Amygdala (tissue), 56 donors: ENCODE data around the gene CAPN9.

ENCODE experiments used
- DNase-seq, 56 donors: peaks; one replicate each; lab custom pipeline; 2025; lab: John Stamatoyannopoulos, UW

The CAPN9 gene

DNA sequence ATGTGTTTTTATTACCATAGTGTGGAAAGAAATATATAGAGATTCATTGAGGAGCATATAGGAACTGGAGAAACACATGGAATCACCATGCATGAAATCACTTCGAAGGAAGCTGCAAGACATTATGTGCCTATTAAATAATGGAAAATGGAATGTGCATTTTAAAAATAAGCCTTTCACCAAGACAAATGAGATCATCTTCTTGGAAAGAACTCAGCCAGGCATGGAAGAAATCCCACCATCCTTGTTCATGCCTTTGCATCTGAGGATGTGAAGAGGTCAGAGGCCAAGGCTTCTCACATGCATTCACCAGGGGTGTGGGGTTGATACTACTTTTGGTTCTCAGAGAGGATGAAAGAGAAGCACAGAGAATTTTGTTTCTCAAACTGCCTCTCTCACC is 71.2 kb downstream of the CAPN9 start:
- DNase-seq: no peak

- no peak for DNase-seq
Observed at GRCh38 chr1:230818901-230819300, 71.7 kb downstream of the CAPN9 start.

DNA sequence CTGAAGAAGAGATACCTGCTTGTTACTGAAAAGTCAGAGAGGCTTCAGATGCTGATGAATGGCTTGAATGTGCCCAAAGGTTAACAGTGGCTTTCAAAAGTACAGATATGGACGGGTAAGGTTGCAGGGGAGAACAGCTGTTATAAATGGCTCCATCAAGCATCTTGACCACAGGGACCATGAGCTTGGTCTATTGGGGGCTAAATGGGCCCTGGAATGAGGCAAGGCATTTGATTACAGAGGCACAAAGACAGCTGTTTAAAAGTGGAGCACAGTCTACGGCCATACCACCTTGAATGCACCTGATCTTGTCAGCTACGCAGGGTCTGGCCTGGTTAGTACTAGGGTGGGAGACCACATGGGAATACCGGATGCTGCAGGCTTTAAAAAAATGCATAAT is 72.8 kb downstream of the CAPN9 start:
- no peak for DNase-seq

DNA sequence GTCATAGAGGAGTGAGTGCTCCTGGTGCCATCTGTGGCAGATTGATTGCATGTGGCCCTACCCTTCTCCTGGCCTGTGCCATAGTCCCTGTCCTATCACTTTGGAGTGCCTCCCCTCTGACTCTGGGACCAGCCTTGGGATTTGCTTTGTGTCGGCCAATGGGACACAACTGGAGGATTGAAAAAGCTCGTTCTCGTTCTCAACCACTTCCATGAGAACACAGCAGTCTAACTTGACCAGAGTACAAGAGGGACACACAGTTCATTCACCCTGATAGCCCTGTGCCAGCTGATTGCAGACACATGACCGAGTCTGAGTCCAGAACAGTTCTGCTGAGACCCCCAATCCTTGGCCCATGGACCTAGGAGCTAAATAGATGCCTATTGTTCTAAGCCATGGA is 73.4 kb downstream of the CAPN9 start:
- peak in 46 of 56 donors; percentile 24 to 84 (median 54) for DNase-seq

DNA sequence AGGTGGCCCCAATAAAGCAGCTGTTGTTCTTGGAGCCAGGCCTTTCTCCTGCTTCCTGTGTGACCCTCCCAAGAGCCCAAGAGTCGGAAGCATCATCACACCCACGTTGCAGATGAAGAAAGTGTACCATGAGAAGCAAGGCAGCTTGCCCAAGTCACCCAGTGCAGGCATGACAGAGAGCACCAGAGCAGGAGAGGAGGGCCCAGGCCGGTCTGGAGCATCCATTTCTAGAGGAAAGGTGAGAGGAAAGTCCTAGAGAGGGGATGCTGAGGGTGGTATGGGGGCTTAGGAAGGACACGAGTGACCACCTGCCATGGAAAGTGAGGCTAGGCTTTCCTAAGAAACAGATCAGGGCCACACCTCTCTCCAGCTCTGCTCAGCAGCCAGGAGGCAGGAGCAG is 74.2 kb downstream of the CAPN9 start:
- no peak for DNase-seq

DNA sequence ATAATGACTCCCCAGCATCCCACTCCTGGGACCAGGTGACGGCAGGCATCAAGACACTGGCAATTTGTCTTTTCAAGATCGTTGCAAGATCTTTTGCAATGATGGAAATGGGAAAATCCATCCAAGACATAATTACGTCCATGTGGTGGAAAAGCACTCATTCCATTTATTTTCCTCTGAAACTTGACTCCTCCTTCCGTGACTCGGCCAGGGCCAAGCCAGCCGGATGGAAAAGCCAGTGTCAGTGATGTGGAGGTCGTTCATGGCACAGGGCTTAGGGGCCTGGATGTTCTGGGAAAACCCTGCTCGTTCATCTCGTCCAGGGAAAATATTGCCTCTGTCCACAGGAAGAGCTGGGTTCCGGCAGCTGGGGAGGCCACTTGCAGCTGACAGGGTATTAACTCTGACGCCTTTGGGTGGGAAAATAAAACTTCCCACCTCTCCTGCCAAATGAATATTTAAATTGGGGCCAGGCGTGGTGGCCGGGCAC is 74.9 kb downstream of the CAPN9 start:
- no peak for DNase-seq

GRCh38 chr1:230823426-230823825 is 76.2 kb downstream of the CAPN9 start:
- peak in 1 of 56 donors; percentile 30 for DNase-seq

DNA sequence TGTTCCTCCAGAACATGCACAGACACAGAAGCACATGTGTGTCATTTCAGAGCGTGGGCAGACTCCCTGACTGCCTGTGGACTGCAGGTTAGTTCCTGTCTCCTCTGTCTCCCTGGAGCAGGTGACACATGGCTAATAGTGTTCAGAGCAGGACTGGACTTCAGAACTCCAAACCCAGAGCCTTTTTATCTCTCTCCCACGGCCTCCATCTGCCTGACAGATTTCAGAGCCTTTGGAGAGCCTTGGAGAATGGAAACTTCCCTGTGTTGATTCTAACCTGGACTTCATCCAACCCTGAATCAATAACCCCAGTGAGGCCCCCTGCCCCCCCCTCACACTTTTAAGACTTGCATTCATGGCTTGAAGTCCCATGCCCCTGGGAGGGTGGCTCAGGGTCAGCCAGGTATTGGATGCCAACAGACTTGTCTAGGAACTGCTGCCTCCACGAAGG is 76.8 kb downstream of the CAPN9 start:
- DNase-seq: no peak

- DNase-seq: peak in 1 of 56 donors; percentile 19
Observed at GRCh38 chr1:230824551-230824918, 77.3 kb downstream of the CAPN9 start.

DNA sequence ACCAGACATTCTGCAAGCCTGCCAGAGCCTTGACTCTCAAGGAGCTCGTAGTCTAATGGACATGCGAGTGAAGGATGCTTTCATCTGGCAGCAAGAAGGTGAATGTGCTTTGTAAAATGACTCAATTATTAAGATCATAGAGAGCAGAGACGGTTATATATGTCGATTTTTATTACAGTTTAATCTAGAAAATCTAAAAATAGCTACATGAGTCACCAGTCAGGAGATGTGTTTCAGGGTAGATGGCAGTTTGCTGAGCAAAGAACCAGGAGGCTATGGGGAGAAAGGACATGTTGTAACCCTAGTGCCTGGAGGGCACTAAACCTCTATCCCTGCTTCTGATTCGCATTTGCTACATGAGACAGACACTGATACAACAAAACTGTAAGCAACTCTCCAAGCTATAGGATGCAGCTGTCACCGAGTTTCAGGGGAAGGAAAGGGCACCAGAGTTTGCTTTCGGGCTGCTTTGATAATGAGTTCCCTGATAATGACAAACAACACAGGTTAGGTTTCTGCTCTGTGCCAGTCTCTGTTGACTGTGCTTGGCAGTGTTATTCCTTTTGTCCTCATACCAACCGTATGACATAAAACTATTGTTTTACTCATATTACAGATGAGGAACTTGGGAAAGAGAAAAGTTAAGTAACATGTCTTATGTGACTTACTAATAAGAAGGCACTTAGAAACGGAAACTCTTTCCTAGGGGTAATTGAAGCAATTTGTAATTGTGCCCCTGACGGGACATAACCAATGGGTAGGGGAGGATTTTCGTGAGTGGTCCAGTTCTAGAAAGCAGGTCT is 77.9 kb downstream of the CAPN9 start:
- peak in 2 of 56 donors; percentile 23 to 28 for DNase-seq

DNA sequence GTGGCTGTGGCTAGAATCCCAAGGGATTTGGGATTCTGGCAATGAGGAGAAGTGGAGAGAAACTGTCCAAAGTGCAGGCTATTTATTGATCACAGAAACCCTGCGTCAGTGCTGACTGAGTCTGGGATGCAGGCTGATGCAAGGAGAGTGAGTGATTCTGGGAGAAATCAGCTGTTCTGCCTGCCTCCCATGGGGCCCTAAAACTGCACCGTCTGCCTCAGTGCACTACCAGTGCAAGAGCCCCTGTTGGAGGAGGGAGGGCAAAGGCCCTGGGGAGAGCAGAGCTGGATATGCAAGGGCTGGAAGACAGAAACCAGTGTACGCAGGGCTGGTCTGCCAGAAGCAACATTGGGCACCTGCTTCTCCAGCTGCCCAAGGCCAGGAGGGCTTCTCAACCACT is 78.6 kb downstream of the CAPN9 start:
- peak in 3 of 56 donors; percentile 23 to 50 (median 28) for DNase-seq

DNA sequence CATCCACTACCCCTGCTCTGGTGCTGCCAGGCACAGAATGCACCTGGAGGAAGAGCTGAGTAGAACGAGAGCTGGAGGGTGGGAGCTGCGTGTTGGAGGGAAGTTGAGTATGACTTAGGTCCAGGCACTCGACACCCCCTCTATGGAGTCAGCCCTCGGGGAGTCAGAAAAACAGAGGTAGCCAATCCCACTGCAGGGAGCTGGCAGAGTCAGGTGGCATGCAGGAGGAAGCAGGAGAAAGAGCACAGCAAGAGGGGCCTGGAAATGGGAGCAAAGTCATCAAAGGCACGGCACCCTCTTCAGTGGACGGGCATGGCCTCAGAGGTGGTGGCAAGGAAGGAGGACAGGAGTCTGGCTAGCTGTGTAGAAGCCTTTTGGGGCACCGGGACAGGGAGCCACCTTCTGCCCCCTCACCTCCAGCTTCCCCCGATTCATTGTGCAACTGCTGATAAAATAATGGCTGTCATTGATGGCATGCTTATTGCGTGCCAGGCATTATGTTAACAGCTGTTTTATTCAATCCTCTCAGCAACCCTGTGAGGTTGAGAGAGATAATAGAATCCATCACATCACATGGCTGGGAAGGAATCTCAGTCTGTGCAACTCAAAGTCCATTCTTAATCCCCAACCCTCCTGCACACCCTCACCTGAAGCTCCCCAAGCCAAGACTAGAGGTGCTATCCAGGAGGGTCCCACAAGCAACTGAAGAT is 79.1 kb downstream of the CAPN9 start:
- DNase-seq: no peak

DNA sequence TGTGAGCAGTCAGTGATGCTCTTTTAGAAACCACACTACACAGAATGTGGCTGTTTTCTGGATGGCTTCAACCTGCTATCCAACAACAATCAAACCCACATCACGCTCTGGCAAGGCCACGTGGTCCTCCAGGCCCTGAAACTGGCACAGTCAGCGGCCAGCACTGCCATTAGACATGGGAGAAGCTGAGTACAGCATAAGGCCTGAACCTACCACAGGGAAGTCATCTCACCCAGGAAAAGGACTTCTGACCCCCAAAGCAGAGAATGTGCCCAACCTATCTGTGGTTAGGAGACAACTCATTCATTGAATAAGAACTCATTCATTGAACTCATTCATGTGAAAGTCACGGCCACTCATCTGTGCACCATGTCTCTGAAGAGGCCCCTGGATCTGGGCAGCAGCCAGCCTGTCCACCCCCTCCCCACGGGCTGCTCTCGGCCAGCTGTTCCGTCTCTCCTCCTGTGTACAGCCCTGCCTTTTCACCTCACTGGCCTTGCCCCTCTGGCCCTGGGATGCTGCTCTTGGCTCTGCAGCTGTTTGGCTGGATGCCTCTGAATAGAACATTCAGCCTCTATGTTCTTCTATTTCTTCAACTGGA is 80.0 kb downstream of the CAPN9 start:
- peak in 41 of 56 donors; percentile 31 to 84 (median 65) for DNase-seq

DNA sequence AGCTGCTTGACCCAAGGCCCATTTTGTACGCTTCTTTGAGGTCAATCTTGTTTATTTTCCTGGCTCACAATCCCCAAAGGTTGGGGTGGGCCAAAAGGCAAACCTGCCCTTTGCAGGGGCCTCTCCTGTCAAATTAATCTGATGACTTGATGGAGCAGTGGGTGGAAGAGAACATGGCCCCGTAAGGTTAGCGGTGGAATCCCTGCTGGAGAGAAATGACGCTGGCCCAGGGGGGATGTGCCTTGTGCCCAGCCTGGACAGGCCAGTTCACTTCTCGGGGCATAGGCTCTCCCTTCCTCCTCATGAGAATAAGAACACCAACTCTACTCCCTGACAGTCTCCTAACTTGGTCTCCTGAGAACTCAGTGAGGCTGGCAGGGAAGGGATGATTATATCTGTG is 80.6 kb downstream of the CAPN9 start:
- DNase-seq: no peak

DNA sequence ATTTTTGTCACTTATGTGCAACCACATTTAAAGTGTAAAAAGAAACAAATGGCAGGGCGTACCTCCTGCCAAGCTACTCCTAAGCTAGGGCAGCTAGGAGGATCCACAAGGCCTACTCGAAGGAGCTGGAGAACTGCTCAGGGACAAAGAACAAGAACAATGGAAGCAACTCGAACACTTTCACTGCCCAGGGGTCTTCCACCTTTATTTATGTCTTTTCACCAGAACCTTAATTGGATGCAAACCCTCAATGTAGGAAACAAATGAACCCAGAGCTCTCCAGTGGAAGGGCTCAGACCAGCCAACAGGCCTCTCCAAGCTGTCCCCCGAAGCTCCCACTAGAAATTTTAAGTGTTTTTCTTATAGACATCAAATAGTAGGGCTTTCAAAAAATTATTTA is 81.2 kb downstream of the CAPN9 start:
- DNase-seq: no peak

- DNase-seq: no peak
Observed at GRCh38 chr1:230831771-230832170, 84.6 kb downstream of the CAPN9 start.

DNA sequence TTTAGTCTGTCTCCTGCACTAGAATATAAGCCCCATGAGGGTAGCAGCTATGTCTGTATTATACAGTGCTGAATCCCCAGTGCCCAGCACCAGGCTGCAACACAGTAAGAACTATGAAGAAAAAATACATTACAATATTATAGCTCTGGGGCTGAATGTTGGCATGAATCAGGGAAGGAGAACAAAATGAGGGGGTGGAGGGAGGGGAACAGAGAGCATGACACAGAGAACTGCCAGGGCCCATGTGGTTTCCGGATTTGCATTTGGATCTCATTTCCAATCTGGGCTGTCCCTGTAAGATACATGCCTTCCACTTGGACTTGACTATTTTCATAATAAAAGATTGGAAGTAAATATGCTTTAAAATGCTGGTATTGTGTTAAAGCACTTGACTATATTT is 85.3 kb downstream of the CAPN9 start:
- no peak for DNase-seq

GRCh38 chr1:230833511-230833910 is 86.3 kb downstream of the CAPN9 start:
- DNase-seq: no peak

- DNase-seq: no peak
Observed at GRCh38 chr1:230834292-230834691, 87.1 kb downstream of the CAPN9 start.

DNA sequence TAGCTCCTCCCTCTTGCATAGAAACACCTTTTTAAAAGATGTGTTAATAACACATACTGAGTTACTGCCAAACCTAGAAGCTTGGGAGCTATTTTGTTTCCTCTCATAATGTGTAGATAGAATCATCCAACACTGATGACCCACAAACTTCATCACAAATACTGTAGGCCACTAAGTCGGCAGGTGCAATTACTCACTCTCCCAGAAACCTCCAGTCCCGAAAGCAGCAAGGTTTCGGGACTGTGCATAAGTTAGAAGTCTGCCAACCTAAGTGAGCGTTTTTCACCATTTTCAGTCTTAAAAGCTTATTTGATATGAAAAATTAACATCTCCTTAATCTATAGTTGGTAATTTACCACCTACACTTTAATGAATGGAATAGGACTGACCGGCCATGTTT is 89.2 kb downstream of the CAPN9 start:
- DNase-seq: no peak

- DNase-seq: no peak
Observed at GRCh38 chr1:230836793-230837192, 89.6 kb downstream of the CAPN9 start.
